VCaP (cell line): ENCODE results near the gene NAPA.

Experiments
- H3K27ac ChIP-seq: fragments of 450-650 bp; 2 replicates; pipeline ENCODE4 v1.5.1; 2017
- TF ChIP-seq, protein P1 (sequence below): fragments of 450-650 bp; conservative IDR thresholded peaks from 2 replicates; pipeline ENCODE4 v1.5.1; 2017; ENCODE audit warnings: mild to moderate bottlenecking, moderate library complexity

NAPA gene

DNA sequence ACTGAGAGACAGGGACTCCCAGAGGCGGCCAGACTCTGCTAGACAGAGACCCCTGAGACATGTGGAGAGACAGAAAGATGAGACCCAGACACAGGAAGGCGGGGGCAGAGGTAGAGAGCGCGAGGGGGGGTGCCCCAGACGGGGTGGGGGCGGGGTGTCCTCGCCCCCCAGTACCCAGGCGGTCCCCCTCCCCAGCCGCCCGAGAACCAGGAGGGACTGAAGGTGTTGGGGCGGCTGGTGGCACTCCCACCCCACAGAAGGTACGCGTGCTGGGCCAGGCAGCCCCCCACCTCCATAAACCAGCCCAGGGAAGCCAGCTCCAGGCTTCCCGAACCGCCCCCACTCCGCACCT is 43.5 kb downstream of the NAPA start:
- H3K27ac ChIP-seq = peak overlapping the region; percentile 57; the same call in 1 of the 2 replicates
- TF ChIP-seq, protein P1, sequence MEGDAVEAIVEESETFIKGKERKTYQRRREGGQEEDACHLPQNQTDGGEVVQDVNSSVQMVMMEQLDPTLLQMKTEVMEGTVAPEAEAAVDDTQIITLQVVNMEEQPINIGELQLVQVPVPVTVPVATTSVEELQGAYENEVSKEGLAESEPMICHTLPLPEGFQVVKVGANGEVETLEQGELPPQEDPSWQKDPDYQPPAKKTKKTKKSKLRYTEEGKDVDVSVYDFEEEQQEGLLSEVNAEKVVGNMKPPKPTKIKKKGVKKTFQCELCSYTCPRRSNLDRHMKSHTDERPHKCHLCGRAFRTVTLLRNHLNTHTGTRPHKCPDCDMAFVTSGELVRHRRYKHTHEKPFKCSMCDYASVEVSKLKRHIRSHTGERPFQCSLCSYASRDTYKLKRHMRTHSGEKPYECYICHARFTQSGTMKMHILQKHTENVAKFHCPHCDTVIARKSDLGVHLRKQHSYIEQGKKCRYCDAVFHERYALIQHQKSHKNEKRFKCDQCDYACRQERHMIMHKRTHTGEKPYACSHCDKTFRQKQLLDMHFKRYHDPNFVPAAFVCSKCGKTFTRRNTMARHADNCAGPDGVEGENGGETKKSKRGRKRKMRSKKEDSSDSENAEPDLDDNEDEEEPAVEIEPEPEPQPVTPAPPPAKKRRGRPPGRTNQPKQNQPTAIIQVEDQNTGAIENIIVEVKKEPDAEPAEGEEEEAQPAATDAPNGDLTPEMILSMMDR = no peak

GRCh38 chr19:47470447-47471195 is 44.2 kb downstream of the NAPA start:
- H3K27ac ChIP-seq = peak overlapping the region; percentile 57; the same call in 1 of the 2 replicates
- TF ChIP-seq, protein P1 = no peak

DNA sequence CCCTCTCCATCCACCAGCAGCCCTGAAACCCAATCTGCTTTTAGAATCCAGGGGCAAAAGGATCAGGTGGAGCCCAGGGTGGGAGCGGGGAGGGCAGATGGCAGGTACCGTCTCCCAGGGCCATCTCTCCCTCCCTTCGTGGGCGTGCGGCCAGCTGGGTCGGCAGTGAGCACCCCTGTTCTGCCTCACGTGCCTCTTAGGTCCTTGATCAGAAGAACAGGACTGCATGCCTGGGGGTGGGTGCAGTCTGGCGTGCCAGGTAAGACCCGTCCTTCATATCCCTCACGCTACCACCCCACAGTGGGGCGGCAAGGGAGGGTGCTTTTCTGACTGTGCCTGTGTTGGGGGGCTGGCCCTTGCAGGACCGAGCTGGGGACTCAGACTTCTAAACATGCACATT is 45.1 kb downstream of the NAPA start:
- peak overlapping the region; percentile 20; the same call in 1 of the 2 replicates for H3K27ac ChIP-seq

DNA sequence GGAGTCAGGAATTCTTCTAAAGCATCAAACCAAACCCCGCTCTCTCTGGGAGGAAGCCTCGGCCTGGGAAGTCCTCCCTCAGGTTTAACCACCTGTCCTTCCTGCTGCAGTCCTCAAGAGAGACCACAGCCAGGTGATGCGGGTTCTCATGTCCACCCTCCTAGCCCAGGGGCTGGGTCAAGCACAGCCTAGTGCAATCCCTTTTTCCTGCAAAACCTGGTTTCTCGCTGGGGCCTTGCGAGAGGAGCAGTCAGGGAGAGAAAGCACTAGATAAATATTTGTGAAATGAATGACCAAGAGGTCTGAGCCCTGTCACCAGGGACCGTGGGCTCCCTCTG is 45.5 kb downstream of the NAPA start:
- TF ChIP-seq, protein P1 = no peak
- peak overlapping the region; percentile 20; the same call in 1 of the 2 replicates for H3K27ac ChIP-seq

More for the DNA sequence above, 45.1 kb downstream of the NAPA start:
- TF ChIP-seq, protein P1 = no peak

DNA sequence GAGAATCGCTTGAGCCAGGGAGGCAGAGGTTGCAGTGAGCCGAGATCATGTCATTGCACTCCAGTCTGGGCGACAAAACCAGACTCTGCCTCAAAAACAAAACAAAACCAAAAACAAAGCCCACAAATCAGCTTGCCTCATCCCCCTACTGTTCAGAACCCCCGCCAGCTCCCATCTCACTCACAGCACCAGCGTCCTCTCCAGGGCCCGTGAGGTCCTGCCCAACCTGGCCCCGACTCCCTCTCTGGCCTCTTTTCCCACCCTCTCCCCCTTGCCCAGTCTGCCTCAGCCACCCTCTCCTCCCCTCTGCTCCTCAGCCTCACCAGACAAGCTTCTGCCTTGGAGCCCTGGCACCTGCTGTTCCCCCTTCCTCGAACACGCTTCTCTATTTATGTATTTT is 46.9 kb downstream of the NAPA start:
- TF ChIP-seq, protein P1 = no peak
- no peak overlapping the region for H3K27ac ChIP-seq

GRCh38 chr19:47465957-47466356 is 48.9 kb downstream of the NAPA start:
- no peak overlapping the region for H3K27ac ChIP-seq
- TF ChIP-seq, protein P1 = no peak

DNA sequence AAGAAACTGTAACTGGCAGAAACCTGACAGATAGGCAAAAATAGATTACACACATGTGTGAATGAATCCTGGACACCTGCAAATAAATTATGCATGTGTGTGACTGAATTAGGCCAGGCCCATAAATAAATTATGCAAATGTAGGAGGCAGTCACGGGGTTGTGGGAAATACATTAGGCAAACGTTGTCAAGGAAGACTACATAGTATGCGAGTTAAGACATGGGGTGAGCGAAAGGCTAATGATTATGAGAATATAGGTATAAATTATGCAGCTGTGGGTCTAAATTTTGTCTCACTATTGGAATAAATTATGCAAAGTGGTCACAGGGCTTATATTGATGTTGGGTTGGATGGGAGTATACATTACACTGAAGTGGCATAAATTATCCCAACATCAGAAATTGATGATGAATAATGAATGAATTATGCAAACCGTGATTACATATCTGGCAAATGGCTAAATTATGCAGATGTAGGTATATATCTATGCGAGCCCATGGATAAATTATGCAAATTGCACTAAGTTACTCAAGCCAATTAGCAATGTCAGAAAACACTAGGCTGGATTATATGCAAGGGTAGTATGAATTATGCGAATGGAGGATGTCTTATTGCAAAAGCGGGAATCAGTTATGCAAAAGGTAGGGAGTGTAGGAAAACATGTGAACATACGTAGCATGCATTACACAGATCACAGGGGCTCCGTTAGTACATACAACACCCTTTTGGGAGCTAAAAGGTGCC is 50.0 kb downstream of the NAPA start:
- no peak overlapping the region for H3K27ac ChIP-seq
- TF ChIP-seq, protein P1 = no peak
